HG03097 (cell line): ENCODE results near the gene PLET1.
A peak's percentile ranks its signal among the peaks of the same experiment; 100 is the strongest.

Source experiments
- ATAC-seq: cut with Tn5 transposase; IDR thresholded peaks from one replicate; pipeline ENCODE4 v1.9.1; 2021; ENCODE audit not compliant: unreplicated experiment, low FRiP score

The PLET1 gene

DNA sequence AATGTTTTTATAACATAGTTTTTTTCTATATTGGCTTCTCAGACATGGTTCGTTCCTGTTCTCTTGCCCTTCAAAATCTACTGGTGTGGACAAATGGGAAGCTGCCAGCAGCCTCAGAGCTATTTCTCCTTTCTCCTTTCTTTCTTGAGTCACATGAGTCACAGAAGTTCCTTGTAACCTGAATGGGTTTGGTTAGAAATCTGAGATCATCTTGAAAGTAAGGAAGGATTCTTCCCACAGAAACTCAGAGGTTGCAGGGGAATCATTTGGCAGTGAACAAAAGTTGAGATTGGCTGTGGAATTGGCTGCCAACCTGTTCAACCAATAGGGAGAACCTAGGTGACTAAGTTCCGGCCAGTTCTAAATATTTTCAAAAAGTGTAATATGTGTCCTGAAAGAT, 12.5 kb downstream of the PLET1 start:
- ATAC-seq: no peak

DNA sequence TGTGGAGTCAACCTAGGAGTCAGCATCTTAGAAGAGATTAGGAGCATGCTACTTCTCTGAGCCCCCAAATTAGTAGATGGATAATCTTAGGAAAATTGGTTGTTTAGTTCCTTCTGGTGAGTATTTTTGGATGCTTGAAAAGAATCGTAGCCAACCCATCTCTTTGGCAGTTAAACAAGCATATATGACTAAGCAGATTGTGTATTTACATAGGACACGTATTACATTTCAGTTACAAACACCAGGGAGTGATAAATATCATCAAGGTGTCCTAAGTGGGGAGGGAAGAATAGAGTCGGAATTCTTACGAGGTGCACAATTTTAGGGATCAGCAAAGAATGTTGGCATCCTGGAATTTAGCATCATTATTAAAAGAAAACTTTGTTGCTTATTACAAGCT, 13.5 kb downstream of the PLET1 start:
- no peak for ATAC-seq

DNA sequence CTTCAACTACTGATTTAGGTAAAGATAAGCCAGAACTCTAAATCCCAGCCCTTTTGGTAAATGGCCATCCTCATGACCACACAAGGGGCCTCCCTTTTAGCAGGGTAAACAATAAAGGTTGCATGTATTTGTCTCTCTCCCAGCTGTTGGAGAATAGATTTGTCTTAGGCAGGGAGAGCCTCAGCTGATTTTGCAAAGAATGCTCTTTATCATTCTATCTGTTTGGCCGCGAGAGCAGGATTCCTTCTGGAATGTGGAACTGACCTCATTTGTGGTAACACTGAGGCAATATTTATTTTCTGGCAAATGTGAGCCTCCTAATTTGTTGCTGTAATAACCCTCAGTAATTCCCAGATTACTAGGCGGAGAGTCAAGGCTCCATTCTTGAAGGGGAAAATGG, 19.2 kb downstream of the PLET1 start:
- ATAC-seq: no peak

DNA sequence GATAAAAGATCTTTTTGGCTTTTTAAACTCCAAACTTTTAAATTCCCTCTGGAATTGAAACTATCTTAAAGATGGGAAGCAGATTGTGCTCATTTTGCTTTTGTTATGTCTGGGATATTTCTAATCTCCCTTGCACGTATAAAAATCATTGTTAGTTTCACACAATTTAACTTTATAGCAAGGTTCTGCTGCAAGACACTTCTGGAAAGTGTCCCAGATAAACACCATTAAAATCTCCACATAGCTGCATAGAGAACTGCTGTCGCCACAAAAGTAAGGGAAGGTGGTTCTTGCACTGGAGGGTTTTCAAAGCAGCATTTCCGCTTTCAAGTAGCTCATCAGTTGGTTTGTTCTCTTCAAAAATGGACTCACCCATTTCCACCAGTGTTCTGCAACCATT, 22.6 kb downstream of the PLET1 start:
- no peak for ATAC-seq

DNA sequence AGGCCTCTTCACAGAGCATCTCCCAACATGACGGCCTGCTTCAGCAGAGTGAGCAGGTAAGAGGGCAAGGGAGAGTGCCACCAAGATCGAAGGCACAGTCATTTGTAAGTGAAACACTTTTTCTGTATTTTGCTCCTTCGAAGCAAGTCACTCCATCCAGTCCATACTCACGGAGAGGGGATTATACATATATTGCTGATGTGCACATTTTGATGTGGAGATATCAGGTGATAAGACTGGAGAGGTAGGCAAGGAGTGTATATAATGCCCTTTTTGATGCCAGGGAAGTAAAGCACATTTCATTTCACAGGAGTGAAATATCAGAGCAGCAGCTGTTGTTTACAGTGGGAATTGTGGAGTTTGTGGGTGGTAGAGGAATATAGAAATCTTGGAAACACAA, 23.2 kb downstream of the PLET1 start:
- no peak for ATAC-seq

DNA sequence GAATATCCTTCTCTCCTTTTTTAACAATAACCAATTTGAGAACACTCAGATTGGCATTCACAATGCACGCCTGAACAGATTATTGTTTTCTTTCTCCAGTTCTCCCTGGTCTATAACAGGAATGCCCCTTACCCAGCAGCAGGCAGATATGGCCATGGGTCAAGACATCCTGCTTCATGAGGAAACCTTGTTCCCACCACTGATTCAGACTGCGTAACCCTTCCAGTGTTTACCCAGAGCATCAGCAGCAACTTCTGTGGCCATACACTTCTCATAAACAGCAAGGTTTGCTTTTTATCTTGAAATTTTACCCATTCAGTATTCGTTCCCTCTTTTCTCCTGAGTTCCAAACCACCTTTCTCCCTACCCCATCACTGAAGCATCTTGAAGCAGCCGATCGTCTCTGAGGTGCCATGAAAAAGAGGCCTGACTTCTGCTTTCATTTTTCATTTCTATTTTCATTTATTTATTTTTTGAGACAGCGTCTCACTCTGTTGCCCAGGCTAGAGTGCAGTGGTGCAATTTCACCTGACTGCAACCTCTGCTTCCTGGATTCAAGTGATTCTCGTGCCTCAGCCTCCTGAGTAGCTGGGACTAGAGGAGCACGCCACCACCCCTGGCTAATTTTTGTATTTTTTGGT, 24.8 kb downstream of the PLET1 start:
- no peak for ATAC-seq

DNA sequence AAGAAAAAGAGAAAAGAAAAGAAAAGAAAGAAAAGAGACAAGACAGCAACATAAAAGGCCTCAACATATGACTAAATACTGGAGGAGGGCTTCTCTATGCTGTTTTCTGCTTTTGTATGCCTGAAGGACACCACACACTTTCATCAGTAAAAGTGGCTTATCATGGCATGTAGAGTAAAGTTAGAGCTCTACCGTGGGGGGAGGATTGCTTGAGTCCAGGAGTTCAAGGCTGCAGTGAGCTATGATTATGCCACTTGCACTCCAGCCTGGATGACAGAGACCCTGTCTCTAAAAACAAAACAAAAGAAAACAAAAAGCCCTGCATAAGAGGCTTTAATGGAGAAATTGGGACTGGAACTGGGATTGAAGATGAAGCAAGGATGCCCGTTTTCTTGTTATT, 28.7 kb downstream of the PLET1 start:
- no peak for ATAC-seq

DNA sequence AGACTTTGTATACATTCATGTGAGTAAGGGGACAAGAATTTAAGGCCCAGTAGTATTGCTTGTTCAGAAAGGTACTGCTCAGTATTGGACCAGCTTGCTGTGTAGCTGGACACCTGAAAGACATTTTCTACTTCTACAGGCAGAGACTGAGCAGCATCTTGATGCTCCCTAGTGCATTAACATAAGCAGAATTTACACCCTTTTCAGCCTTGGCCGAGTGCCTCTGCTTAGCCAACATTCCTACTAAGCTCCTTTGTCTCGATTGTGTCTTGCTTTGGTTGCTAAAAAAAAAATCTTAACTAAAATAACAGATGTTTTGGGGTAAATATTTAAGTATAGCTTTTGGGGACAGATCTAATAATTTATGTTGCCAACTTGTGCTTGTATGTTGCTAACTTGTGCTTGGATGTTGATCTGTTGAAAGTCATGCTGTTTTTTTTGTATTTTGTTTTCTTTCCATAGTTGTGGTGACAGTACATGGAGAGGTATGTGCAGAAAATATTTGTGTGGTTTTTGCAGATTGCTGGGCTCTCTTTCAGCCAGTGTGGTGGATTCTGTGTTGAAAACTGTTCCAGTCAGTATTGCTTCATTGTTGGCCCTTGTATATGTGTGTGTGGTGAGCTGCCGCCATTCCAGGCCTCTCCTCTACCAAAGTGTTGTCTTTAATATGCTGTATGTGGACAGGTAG, 30.8 kb downstream of the PLET1 start:
- no peak for ATAC-seq

DNA sequence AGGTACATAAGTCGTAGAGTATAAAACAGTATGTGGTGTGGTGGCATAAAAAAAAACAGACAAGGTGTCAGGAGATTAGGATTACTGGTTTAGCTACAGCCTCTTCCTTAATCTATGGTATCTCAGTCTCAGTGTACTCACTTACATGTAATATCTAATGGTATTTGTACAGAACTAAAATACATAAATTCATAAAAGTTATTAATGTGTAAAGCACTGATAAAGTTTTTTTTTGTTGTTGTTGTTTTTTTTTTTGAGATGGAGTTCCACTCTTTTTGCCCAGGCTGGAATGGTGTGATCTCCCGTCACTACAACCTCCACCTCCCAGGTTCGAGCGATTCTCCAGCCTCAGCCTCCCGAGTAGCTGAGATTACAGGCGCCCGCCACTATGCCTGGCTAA, 31.5 kb downstream of the PLET1 start:
- no peak for ATAC-seq

DNA sequence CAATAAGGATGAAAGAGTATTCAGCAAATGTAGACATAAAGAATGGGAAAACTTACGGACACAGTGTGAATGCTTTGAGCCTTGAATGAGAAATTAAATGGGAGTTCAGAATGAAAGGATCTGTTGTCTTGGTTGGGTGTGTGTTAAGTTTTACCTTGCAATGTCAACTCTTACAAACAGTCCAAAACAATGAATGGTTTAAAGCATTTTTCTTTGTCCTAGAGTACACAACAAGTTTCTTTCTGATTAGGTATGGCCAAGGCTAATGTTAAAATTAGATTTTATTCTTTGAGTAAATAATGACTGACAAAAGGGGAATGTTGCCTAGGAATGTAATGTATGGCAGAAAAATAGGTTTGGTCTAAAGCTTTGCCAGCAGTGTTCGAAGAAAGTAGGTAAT, 32.0 kb downstream of the PLET1 start:
- ATAC-seq: no peak

DNA sequence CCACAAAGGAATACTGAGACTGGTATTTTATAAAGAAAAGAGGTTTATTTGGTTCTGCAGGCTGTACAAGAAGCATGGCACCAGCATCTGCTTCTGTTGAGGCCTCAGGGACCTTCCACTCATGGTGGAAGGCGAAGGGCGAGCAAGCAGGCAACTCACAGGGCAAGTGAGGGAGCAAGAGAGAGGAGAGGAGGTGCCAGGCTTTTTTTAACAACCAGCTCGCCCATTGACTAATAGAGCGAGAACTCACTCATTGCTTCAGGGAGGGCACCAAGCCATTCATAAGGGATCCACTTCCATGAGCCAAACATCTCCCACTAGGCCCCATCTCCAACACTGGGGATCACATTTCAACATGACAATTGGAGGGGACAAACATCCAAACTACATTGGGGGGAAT, 33.2 kb downstream of the PLET1 start:
- no peak for ATAC-seq

DNA sequence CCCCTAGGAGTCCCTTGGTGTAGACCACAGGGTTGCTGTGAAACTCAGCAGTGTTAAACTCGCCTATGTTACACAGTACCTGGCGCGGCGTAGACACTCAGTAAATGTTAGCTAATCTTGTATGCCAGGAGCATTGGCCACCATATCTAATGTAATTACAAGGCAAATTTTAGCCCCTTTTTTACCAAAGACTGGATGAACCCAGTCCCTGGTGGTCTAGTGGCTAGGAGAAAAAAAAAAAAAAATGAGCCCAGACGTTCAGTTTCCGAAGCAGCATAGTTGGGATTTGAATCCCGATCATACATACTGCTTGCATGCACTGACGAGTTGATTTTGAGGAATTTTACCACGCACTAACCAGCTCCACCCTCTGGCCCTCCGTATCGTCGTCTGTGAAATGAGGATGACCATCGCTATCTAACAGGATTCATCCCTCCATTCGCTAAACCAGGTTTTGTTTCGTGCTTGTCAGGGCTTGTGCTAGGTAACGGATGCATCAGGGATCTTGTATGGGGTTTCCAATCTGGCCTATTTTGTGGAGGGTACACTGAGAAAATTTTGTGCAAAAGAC, 33.7 kb downstream of the PLET1 start:
- no peak for ATAC-seq

DNA sequence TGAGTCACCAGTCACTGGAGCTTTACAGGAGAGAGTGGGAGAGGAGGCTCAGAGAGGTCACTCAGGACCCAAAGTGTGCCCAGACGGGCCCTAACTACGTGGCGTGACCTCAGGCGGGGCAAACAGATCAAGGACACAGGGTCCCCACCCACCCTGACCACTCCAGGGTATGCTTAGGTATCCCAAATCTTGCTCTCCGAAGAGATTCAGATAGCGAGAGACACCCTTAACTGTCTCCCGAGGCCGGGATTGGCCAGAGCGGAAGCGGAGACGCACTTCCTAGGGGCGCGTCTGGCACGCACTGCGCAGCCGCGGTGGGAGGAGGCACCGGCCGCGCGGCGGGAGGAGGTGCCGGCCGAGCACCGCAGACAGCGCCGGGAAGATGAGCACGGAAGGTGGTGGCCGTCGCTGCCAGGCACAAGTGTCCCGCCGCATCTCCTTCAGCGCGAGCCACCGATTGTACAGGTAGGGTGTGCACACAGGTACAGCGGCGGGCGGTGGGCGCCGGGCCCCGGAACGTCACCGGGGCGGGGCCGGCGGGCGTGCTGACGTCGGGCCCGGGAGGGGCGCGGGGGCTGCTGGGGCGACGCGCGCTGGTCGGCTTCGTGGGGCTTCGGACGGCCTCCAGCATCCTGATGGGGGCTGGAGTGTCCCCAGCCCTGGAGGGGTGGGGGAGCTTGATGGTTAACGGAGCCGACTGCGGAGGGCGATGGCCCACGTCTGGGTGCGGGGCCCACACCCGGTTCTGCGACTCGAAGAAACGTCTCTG, 34.4 kb downstream of the PLET1 start, which contains the start of gene PTS:
Gene PTS (plus strand): TSS at position 367 of the 769 bp plus-strand sequence. CDS start 16 bp downstream, at position 383.
- peak; percentile 97 for ATAC-seq

DNA sequence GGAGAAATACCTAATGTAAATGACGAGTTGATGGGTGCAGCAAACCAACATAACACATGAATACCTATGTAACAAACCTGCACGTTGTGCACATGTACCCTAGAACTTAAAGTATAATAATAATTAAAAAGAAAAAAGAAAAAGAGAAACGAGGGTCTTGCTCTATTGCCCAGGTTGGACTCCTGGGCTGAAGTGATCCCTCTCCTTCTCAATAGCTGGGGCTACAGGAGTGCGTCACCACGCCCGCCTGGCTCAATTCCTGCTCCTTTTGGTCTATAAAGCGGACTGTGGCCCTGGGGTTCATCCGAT, 35.0 kb downstream of the PLET1 start:
- ATAC-seq: no peak

DNA sequence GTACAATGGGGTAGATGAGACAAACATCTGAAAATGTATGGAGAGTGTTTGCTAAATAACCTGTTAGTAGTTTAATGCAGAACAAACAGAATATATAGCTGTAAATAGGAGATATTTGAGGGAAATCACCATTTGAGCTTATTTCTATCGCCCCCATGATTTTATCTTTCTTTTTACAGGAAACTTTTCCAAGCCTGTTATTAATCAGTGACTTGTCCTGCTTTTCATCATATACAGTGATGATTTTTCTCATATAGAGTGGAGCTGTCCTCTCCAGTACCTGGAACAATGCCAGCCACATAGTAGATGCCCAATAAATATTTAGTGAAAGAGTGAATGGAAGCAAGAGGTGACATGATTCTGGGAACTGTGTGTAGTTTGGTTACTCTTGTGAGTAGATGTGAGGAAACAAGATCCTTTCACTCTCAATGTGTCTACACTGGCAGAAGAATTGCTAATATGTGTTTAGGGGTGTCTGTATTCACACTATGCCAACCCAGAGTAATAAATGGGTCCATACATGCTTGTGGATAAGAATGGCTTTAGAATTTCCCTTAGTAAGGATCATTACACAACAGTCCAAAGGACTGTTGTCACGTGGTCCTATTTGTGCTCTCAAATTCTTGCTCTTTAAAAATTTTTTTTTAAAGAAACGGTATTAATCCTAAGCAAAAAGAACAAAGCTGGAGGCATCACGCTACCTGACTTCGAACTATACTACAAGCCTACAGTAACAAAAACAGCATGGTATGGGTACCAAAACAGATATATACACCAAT, 36.7 kb downstream of the PLET1 start:
- ATAC-seq: no peak

DNA sequence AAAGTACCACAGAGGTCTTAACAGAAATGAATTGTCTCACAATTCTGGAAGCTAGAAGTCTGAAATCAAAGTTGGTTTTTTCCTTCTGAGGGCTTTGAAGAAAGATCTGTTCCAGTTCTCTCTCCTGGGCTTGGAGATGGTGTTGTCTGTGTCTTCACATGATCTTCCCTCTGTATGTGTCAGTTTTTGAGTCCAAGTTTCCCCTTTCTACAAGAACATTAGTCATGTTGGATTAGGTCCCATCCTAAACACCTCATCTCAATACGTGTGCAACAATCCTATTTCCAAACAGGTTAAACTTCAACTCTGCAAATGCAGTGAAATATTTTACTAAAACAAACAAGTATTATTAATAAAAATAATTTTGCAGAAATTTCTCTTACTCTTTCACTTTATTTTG, 37.5 kb downstream of the PLET1 start:
- no peak for ATAC-seq

DNA sequence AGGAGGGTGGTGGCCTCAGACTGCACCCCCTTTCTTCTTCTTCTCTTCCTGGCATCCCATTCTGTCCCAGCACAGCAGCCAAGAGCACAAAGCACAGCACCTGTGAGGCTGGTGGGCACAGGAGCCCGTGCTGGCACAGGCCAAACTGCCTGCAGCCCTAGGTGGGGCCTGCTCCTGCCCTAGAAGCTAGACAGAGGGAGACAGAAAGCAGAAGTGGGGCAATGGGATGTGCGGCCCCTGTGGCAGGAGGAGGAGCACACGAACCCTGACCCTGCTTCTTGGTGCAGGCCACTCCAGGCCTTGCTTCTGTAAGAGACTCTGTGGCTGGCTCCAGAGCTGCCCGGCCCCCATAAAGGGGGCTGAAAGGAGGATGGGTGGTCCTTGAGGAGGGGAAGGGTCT, 38.4 kb downstream of the PLET1 start:
- ATAC-seq: no peak

DNA sequence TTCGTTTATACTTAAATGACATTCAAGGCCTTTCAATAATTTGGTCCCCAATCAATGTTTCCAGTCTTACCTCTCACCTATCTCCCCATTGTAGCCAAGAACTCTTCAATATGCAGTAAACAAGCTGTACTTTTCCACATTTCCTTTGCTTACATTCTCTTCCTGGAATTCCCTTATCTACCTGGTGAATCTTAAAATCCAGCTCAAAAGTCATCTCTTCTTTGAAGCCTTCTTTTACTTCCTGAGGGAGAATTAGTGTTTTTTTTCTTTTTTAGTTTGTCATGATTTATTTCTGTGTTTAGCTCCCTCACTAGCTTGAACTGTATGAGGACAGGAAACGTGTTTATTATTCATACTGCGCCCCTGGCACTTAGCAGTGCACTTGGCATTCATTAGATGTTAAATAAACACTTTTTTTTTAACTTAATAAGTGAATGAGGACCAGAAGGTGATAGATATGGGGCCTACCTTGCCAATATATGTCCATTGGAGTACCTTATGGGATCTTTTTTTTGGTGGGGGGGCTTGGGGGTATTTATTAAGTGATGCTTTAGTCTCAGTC, 39.3 kb downstream of the PLET1 start:
- ATAC-seq: no peak

DNA sequence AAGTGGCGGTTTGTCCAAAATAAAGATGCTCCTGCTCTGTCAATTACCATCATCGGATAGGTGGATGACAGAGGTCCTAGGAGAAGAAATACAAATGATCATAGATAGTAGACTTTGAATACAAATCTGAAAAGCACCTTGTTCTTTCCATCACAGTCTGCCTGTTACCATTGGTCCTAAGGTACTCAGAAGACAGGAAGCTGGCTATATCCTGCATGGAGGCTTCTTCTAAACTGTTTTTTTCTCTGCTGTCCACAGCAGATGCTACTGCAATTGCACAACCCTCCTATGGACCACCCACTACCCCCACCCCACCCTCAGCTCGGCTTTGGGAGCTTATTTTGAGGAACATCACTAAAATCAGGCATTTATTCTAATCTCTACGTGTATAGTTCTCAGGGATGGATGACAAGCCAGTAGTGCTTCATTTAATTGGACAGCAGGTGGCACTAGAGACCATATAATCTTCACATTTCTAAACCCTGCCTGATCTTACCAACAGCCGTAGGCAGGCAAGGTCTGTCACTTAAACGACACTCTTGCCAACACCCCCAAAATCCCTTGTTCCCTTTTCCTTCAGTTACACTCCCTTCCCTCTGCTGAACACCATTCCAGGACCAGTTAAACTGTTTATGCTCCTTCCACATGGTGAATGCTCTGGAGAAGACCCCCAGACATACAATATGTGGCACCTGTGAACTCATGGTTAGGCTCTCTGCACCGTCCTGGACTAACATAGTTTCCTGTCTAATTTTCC, 41.0 kb downstream of the PLET1 start:
- peak; percentile 90 for ATAC-seq

DNA sequence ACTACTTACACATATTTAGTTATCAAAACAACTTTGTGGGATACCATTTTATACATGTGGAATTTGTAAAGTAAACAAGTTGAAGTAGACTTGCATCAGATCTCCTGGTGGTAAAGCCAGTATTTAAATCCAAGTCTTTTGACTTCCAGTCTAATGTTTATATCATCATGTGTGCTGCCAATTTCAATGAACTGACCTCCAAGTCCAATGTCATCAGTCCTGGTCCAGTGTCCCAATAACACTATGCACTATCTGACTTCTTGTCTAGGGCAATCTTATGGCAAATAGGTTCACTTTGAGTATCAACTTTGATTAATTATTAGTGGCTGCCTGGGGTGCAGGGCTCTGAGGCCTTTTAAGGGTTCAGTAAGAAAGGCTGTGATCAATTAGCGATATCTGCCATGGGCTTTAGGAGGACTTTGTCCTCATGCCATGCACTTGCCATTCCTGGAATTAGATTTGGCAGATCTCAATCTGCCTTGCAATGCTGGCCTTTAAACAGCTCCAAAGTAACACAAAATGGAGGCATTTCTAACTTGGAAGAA, 44.0 kb downstream of the PLET1 start:
- no peak for ATAC-seq
